GM23338 (cell line): ENCODE measurements around the gene NELFCD.

ENCODE experiments used
- CREB1 ChIP-seq: fragments of 250-450 bp; sonication (Bioruptor Pico); IDR thresholded peaks from 2 replicates; pipeline ENCODE4 v1.5.0; 2020; ENCODE audit warnings: low read depth, mild to moderate bottlenecking, moderate library complexity
- EZH2phosphoT487 ChIP-seq: fragments of 200-600 bp; sonication (generic); IDR thresholded peaks from one replicate; pipeline ENCODE4 v1.8.1; 2018; ENCODE audit warnings: antibody characterized with exemption; ENCODE audit not compliant: unreplicated experiment
- POLR2AphosphoS5 ChIP-seq: IDR thresholded peaks from 2 replicates; pipeline ENCODE4 v1.6.1; 2016; ENCODE audit warnings: antibody characterized with exemption, low read depth
- TF ChIP-seq, protein P1 (sequence below), 2 experiments: fragments of 200-600 bp in 1 of 2; sonication (generic) in 1 of 2; conservative IDR thresholded peaks; 2 replicates each; pipeline versions ENCODE4 v1.5.1 to v1.6.1; 2016 to 2017; ENCODE audit warnings: antibody characterized with exemption in 2 of 2, low read depth in 2 of 2, mild to moderate bottlenecking in 2 of 2, moderate library complexity in 1 of 2

DNA sequence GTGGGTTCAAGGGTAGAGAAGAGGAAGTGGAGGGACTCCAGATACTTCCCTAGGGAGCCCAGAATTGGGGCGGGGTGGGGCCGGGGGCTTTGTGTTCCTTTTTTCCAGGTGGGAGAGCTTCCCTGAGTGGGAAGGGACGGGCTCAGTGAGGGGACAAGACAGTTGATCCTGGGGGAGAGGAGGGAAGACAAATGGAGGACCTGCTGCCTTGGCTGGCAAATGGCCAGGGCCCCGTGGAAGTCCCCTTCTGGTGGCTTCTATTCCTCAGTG, 23.4 kb downstream of the NELFCD start:
- TF ChIP-seq, protein P1, sequence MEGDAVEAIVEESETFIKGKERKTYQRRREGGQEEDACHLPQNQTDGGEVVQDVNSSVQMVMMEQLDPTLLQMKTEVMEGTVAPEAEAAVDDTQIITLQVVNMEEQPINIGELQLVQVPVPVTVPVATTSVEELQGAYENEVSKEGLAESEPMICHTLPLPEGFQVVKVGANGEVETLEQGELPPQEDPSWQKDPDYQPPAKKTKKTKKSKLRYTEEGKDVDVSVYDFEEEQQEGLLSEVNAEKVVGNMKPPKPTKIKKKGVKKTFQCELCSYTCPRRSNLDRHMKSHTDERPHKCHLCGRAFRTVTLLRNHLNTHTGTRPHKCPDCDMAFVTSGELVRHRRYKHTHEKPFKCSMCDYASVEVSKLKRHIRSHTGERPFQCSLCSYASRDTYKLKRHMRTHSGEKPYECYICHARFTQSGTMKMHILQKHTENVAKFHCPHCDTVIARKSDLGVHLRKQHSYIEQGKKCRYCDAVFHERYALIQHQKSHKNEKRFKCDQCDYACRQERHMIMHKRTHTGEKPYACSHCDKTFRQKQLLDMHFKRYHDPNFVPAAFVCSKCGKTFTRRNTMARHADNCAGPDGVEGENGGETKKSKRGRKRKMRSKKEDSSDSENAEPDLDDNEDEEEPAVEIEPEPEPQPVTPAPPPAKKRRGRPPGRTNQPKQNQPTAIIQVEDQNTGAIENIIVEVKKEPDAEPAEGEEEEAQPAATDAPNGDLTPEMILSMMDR (conservative IDR thresholded peaks at IDR 0.05; ENCODE audit: low read depth in 2 of 2): no peak
- TF ChIP-seq POLR2AphosphoS5 (no peak), EZH2phosphoT487 (no peak), CREB1 (CRISPR knock-in tag) (no peak)
